ENCODE measurements around the gene MAGIX. TPM values are rescaled to one million over a fixed set of nuclear protein-coding genes. Genes with fewer than 3 reads are reported as not detected.
"Not testable (repeated sequence)": the region's sequence is repeated elsewhere in the genome, so short reads cannot be mapped to it uniquely, and the experiment has no call there.

The MAGIX gene
- total and polyA plus RNA-seq, 10 donors, result 0.89 to 4.3 (median 1.4) TPM

- WGBS, 5 donors, result 88 to 97% (median 94%) methylated on average over 8 of the region's 8 CpGs
- no peak for DNase-seq
- intact Hi-C loops (cut with DNase I; ENCODE audit: low total_unique reads), result no loop called here
- Histone ChIP-seq H3K9me3 (peaks cover 0 to under 1% (median 0%) of the 10 kb centered on the region in 8 donors), H3K4me1 (no peaks in the 10 kb centered on the region), H3K27ac (no peak overlapping the region), H3K36me3 (no peaks in the 10 kb centered on the region), H3K4me3 (no peak overlapping the region), H3K27me3 (replicated peaks in 1 of 7) (no peaks in the 10 kb centered on the region)
- TF ChIP-seq POLR2A (IDR thresholded peaks at IDR 0.05), result no peak
- no peak for TF ChIP-seq CTCF (IDR thresholded peaks at IDR 0.05 in 8 of 11, conservative IDR thresholded peaks at IDR 0.05 in 3 of 11)
- TF ChIP-seq POLR2AphosphoS5 (IDR thresholded peaks at IDR 0.05), result no peak
These were observed 15.3 kb upstream of the MAGIX start for GRCh38 chrX:49147282-49147681.

GRCh38 chrX:49147936-49148335 lies 14.6 kb upstream of the MAGIX start:
- no peaks in the 10 kb centered on the region for H3K4me1 ChIP-seq
- H3K27ac ChIP-seq, result no peak overlapping the region
- intact Hi-C loops (cut with DNase I; ENCODE audit: low total_unique reads), result no loop called here
- H3K36me3 ChIP-seq, result no peaks in the 10 kb centered on the region
- 79 to 90% (median 89%) methylated on average over 11 to 13 of the region's 13 CpGs for WGBS, 5 donors
- no peaks in the 10 kb centered on the region for H3K9me3 ChIP-seq
- TF ChIP-seq POLR2A (IDR thresholded peaks at IDR 0.05) (no peak), CTCF (IDR thresholded peaks at IDR 0.05 in 8 of 11, conservative IDR thresholded peaks at IDR 0.05 in 3 of 11) (no peak), POLR2AphosphoS5 (IDR thresholded peaks at IDR 0.05) (no peak)
- H3K4me3 ChIP-seq, result no peak overlapping the region
- H3K27me3 ChIP-seq (replicated peaks in 1 of 7), result no peaks in the 10 kb centered on the region
- DNase-seq, result no peak

GRCh38 chrX:49148390-49149100 lies 14.0 kb upstream of the MAGIX start:
- H3K27ac ChIP-seq; DNase-seq; H3K4me3 ChIP-seq; H3K27me3 ChIP-seq (replicated peaks in 1 of 7); H3K36me3 ChIP-seq; H3K4me1 ChIP-seq; H3K9me3 ChIP-seq; intact Hi-C loops (cut with DNase I; ENCODE audit: low total_unique reads): not testable (repeated sequence)
- WGBS, 5 donors, result 68 to 83% (median 81%) methylated on average over 10 to 21 of the region's 21 CpGs

GRCh38 chrX:49149291-49149690 lies 13.3 kb upstream of the MAGIX start:
- DNase-seq; H3K27ac ChIP-seq; intact Hi-C loops (cut with DNase I; ENCODE audit: low total_unique reads): not testable (repeated sequence)

GRCh38 chrX:49153467-49153866 lies 9.1 kb upstream of the MAGIX start:
- TF ChIP-seq POLR2AphosphoS5 (IDR thresholded peaks at IDR 0.05), result no peak
- no peak for TF ChIP-seq CTCF (IDR thresholded peaks at IDR 0.05 in 8 of 11, conservative IDR thresholded peaks at IDR 0.05 in 3 of 11)
- no peak for TF ChIP-seq POLR2A (IDR thresholded peaks at IDR 0.05)
- no peaks in the 10 kb centered on the region for H3K27me3 ChIP-seq (replicated peaks in 1 of 7)
- H3K27ac ChIP-seq, result no peak overlapping the region
- WGBS, 5 donors, result 81 to 100% (median 85%) methylated on average over 1 of the region's 1 CpG
- H3K9me3 ChIP-seq, result no peaks in the 10 kb centered on the region
- no peak for DNase-seq
- H3K36me3 ChIP-seq, result no peaks in the 10 kb centered on the region
- no peak overlapping the region for H3K4me3 ChIP-seq
- H3K4me1 ChIP-seq, result peaks cover 0 to 12% (median 6%) of the 10 kb centered on the region in 6 donors
- intact Hi-C loops (cut with DNase I; ENCODE audit: low total_unique reads), result no loop called here

More at GRCh38 chrX:49149291-49149690, 13.3 kb upstream of the MAGIX start:
- H3K4me1 ChIP-seq; H3K27me3 ChIP-seq (replicated peaks in 1 of 7); H3K9me3 ChIP-seq; H3K4me3 ChIP-seq; H3K36me3 ChIP-seq: not testable (repeated sequence)
- 89 to 97% (median 93%) methylated on average over 12 to 14 of the region's 14 CpGs for WGBS, 5 donors

Measured in spleen (tissue), 11 donors.